K562 (cell line): ENCODE measurements around the gene NPAS3. TPM values are rescaled to one million over a fixed set of nuclear protein-coding genes. Genes with fewer than 3 reads are reported as not detected.

Experiments
- ATAC-seq: fragments of 200-7000 bp; cut with Tn5 transposase; 3 replicates; pipeline ENCODE4 v1.9.1; 2020; ENCODE audit warnings: moderate library complexity
- BruUV-seq: library from RNA; stranded (reverse); fragments of 400-500 nt; replicated peaks from 2 replicates; lab custom pipeline; 2021; lab: Mats Ljungman, UMichigan
- CTCF ChIA-PET: fragments of 300-600 bp; formaldehyde crosslinking; extraction: SDS; loops from one replicate; lab custom pipeline; 2021; ENCODE audit warnings: low intra/inter-chr PET ratio; lab: Yijun Ruan, JAX
- POLR2A ChIA-PET: fragments of 300-600, 350-650 bp; sonication (Branson Sonifier 250); formaldehyde crosslinking; extraction: SDS; loops from one replicate; lab custom pipeline; 2021; ENCODE audit warnings: antibody characterized with exemption, inconsistent platforms; lab: Yijun Ruan, JAX
- DNase-seq, 4 experiments: peaks; one replicate each; pipeline versions ENCODE4 v3.0.0 to v3.0.0-alpha.2; 2011 to 2018; ENCODE audit warnings: low spot score in 3 of 4, mixed read lengths in 3 of 4; ENCODE audit errors: extremely low read depth in 1 of 4
- FAIRE-seq: peaks from 2 replicates; lab custom pipeline; 2011; peaks lifted over from hg19 to GRCh38; lab: Jason Lieb, UNC
- H2AFZ ChIP-seq: 2 replicates; pipeline ENCODE4 v1.6.0; 2011; ENCODE audit warnings: low read depth, low read length, control low read depth, inconsistent platforms
- H3K27ac ChIP-seq: fragments of 200-600 bp; 3 replicates; pipeline ENCODE4 v1.8.0; 2011; ENCODE audit warnings: low read depth, mild to moderate bottlenecking, control low read depth, inconsistent platforms, low read length, moderate library complexity, mixed read lengths; ENCODE audit errors: extremely low read depth
- H3K27me3 ChIP-seq, 2 experiments: fragments of 300-600 bp in 1 of 2; 2 replicates in 1 of 2; 3 replicates in 1 of 2; pipeline versions ENCODE4 v1.6.0 to v1.8.0; 2011; ENCODE audit warnings: inconsistent platforms in 2 of 2, low read length in 2 of 2, mild to moderate bottlenecking in 1 of 2, mixed read lengths in 1 of 2, moderate library complexity in 1 of 2; ENCODE audit not compliant: control insufficient read depth in 2 of 2, insufficient read depth in 2 of 2
- H3K36me3 ChIP-seq: fragments of 300-600 bp; 3 replicates; pipeline ENCODE4 v1.8.0; 2011; ENCODE audit warnings: mild to moderate bottlenecking, low read length, inconsistent platforms; ENCODE audit not compliant: control insufficient read depth, insufficient read depth
- H3K4me1 ChIP-seq, 2 experiments: fragments of 200-600 bp in 1 of 2; replicated peaks in 1 of 2; 2 replicates in 1 of 2; 3 replicates in 1 of 2; pipeline versions ENCODE4 v1.5.1 to v1.8.0; 2011; ENCODE audit warnings: inconsistent platforms in 2 of 2, low read length in 2 of 2, mild to moderate bottlenecking in 1 of 2, mixed read lengths in 1 of 2, moderate library complexity in 1 of 2; ENCODE audit not compliant: control insufficient read depth in 2 of 2, insufficient read depth in 2 of 2
- H3K4me2 ChIP-seq: 2 replicates; pipeline ENCODE4 v1.6.1; 2011; ENCODE audit warnings: low read length, control low read depth, inconsistent platforms, mixed read lengths; ENCODE audit not compliant: insufficient read depth
- H3K4me3 ChIP-seq: fragments of 200-600 bp; sonication (generic), shearing (Covaris generic); 2 replicates; pipeline ENCODE4 v1.5.1; 2016; ENCODE audit warnings: control low read depth, inconsistent platforms
- H3K79me2 ChIP-seq: fragments of 200-600 bp; 3 replicates; pipeline ENCODE4 v1.8.0; 2011; ENCODE audit warnings: low read length, inconsistent platforms; ENCODE audit not compliant: control insufficient read depth, insufficient read depth
- H3K9ac ChIP-seq, 2 experiments: 2 replicates each; pipeline versions ENCODE4 v1.6.0 to v1.6.1; 2011; ENCODE audit warnings: low read depth in 2 of 2, low read length in 2 of 2, control low read depth in 1 of 2, inconsistent platforms in 1 of 2, mild to moderate bottlenecking in 1 of 2, mixed read lengths in 1 of 2; ENCODE audit not compliant: insufficient read depth in 1 of 2
- H3K9me1 ChIP-seq: one replicate; pipeline ENCODE4 v1.6.0; 2011; ENCODE audit warnings: inconsistent platforms, mild to moderate bottlenecking, low read length, moderate library complexity; ENCODE audit not compliant: control insufficient read depth, insufficient read depth
- H3K9me3 ChIP-seq: replicated peaks from 2 replicates; pipeline ENCODE4 v1.5.1; 2011; ENCODE audit warnings: low read depth, low read length, inconsistent platforms; ENCODE audit not compliant: control insufficient read depth, insufficient read depth
- H4K20me1 ChIP-seq: replicated peaks from 2 replicates; pipeline ENCODE4 v1.6.1; 2011; ENCODE audit warnings: low read length, inconsistent platforms, mixed read lengths; ENCODE audit not compliant: control insufficient read depth, insufficient read depth
- EGR1 ChIP-seq: fragments of 450-650 bp; conservative IDR thresholded peaks from 2 replicates; pipeline ENCODE4 v1.6.1; 2017; ENCODE audit warnings: mild to moderate bottlenecking
- MLLT1 ChIP-seq, 2 experiments: fragments of 450-650 bp; IDR thresholded peaks; 2 replicates each; pipeline ENCODE4 v1.6.1; 2016
- NFE2 ChIP-seq: IDR thresholded peaks from 2 replicates; pipeline ENCODE4 v1.6.1; 2014; ENCODE audit warnings: antibody characterized with exemption, low read depth
- RHOXF2B ChIP-seq: fragments of 250-450 bp; sonication (Bioruptor Pico); conservative IDR thresholded peaks from 2 replicates; pipeline ENCODE4 v1.5.1; 2021
- RNF219 ChIP-seq: fragments of 250-450 bp; sonication (Bioruptor Pico); IDR thresholded peaks from 2 replicates; pipeline ENCODE4 v1.5.0; 2022; ENCODE audit warnings: mild to moderate bottlenecking
- RREB1 ChIP-seq: fragments of 250-450 bp; sonication (Bioruptor Pico); IDR thresholded peaks from 2 replicates; pipeline ENCODE4 v1.4.0; 2020
- ZFP30 ChIP-seq: fragments of 250-450 bp; sonication (Bioruptor Pico); IDR thresholded peaks from 2 replicates; pipeline ENCODE4 v1.8.0; 2022; ENCODE audit warnings: moderate library complexity, mild to moderate bottlenecking, inconsistent platforms, borderline replicate concordance
- WGBS: fragments of 100-300 bp; shearing (Covaris generic); methylation state at CpG from one replicate; pipeline ENCODE4 v1.1.6; 2016; ENCODE audit warnings: low coverage, mixed read lengths; ENCODE audit not compliant: insufficient coverage; ENCODE audit errors: missing lambda C conversion rate; 5-methylcytosine and 5-hydroxymethylcytosine counted together
- in situ Hi-C: fragments of 300-500 bp; cut with MboI; formaldehyde crosslinking; loops from 4 replicates; pipeline ENCODE4 v1.15.0; 2018; ENCODE audit warnings: inconsistent platforms, mixed read lengths
- intact Hi-C: fragments of 100-400 bp; cut with micrococcal nuclease; formaldehyde crosslinking; loops from 2 replicates; pipeline ENCODE4 v1.14.2; 2022
- polyA plus RNA-seq, 8 experiments: library from polyadenylated mRNA; depleted of rRNA in 4 of 8; stranded (reverse) in 5 of 8; unstranded in 3 of 8; fragments of >200 nt; fragmentation: Nextera tagmentation in 2 of 8; fragmentation: Illumina TruSeq in 1 of 8; extraction: Ambion mirVana in 2 of 8; extraction: Trizol in 1 of 8; gene quantifications; 2 replicates each; pipeline versions ENCODE4 v1.2.1 to v1.2.3, GENCODE V29; 2011 to 2014; ENCODE audit warnings: inconsistent platforms in 1 of 8, missing spikeins in 1 of 8
- total RNA-seq, 7 experiments: library from RNA; depleted of rRNA in 6 of 7; stranded (reverse); fragments of >200 nt in 6 of 7; fragmentation: Illumina TruSeq in 2 of 7; extraction: Trizol in 2 of 7; gene quantifications; 2 replicates each; pipeline versions ENCODE4 v1.2.1 to v1.2.3, GENCODE V29; 2011 to 2021; ENCODE audit warnings: low replicate concordance in 1 of 7

The NPAS3 gene
- total and polyA plus RNA-seq, 9 of the 15 experiments (the other 6 are each of a cell fraction or from before 2014, with no cell fraction given): 0.04 TPM; not detected in 8

GRCh38 chr14:33369972-33370371, 431.3 kb downstream of the NPAS3 start:
- Histone ChIP-seq H4K20me1 (no peaks in the 10 kb centered on the region), H3K79me2 (no peaks in the 10 kb centered on the region), H3K27ac (no peak overlapping the region), H3K9ac (no peak overlapping the region), H3K4me3 (no peak overlapping the region), H3K4me1 (no peaks in the 10 kb centered on the region), H3K4me2 (no peak overlapping the region), H3K27me3 (no peaks in the 10 kb centered on the region), H2AFZ (no peak overlapping the region)
- POLR2A ChIA-PET: interaction anchor here (0.7 kb wide), 1 partner anchor 206 kb away, joined by 4 read pairs; no protein-coding TSS in a partner anchor
- no TSS peak for BruUV-seq
- no peak for ATAC-seq
- no peak for DNase-seq
- in situ Hi-C loops (no loop called here), intact Hi-C loops (no loop called here)
- CTCF ChIA-PET: no interaction called here
- TF ChIP-seq MLLT1 (IDR thresholded peaks at IDR 0.05): no peak
- no peak for TF ChIP-seq ZFP30
- TF ChIP-seq RHOXF2B (CRISPR knock-in tag): no peak
- TF ChIP-seq, all 486 proteins: peak for 0
- no peak for FAIRE-seq
- Histone ChIP-seq H3K9me3 (no peaks in the 10 kb centered on the region), H3K36me3 (no peaks in the 10 kb centered on the region), H3K9me1 (no peaks in the 10 kb centered on the region)

GRCh38 chr14:33370426-33370825, 431.7 kb downstream of the NPAS3 start:
- BruUV-seq: no TSS peak
- H3K4me2 ChIP-seq: no peak overlapping the region
- POLR2A ChIA-PET: interaction anchor here (0.7 kb wide), 1 partner anchor 206 kb away, joined by 4 read pairs; no protein-coding TSS in a partner anchor
- TF ChIP-seq RREB1 (CRISPR knock-in tag) (no peak), NFE2 (no peak), RNF219 (CRISPR knock-in tag) (no peak), EGR1 (no peak)

More at GRCh38 chr14:33370426-33370825, 431.7 kb downstream of the NPAS3 start:
- in situ Hi-C loops (no loop called here), intact Hi-C loops (no loop called here)
- ATAC-seq (no peak), DNase-seq (no peak), FAIRE-seq (no peak)
- H3K9me3 ChIP-seq: no peaks in the 10 kb centered on the region
- no peaks in the 10 kb centered on the region for H3K4me1 ChIP-seq
- no peaks in the 10 kb centered on the region for H3K79me2 ChIP-seq
- H3K36me3 ChIP-seq: no peaks in the 10 kb centered on the region
- WGBS: 0% methylated on average over 1 of the region's 1 CpG
- H3K4me3 ChIP-seq: no peak overlapping the region
- CTCF ChIA-PET: no interaction called here
- H2AFZ ChIP-seq: no peak overlapping the region
- H4K20me1 ChIP-seq: no peaks in the 10 kb centered on the region
- H3K9me1 ChIP-seq: no peaks in the 10 kb centered on the region
- H3K27ac ChIP-seq: no peak overlapping the region
- H3K9ac ChIP-seq: no peak overlapping the region
- no peaks in the 10 kb centered on the region for H3K27me3 ChIP-seq
